Measurements from ENCODE around the gene FBXO36.
"Not testable (repeated sequence)": the region's sequence is repeated elsewhere in the genome, so short reads cannot be mapped to it uniquely, and the experiment has no call there.

FBXO36 gene

GRCh38 chr2:229914171-229914570 is 8.1 kb upstream of the FBXO36 start:
- FAIRE-seq: no peak

GRCh38 chr2:229917793-229918192 is 4.5 kb upstream of the FBXO36 start:
- FAIRE-seq: no peak

- FAIRE-seq: peak; percentile 51
These were observed 2.2 kb upstream of the FBXO36 start for GRCh38 chr2:229920011-229920641.

DNA sequence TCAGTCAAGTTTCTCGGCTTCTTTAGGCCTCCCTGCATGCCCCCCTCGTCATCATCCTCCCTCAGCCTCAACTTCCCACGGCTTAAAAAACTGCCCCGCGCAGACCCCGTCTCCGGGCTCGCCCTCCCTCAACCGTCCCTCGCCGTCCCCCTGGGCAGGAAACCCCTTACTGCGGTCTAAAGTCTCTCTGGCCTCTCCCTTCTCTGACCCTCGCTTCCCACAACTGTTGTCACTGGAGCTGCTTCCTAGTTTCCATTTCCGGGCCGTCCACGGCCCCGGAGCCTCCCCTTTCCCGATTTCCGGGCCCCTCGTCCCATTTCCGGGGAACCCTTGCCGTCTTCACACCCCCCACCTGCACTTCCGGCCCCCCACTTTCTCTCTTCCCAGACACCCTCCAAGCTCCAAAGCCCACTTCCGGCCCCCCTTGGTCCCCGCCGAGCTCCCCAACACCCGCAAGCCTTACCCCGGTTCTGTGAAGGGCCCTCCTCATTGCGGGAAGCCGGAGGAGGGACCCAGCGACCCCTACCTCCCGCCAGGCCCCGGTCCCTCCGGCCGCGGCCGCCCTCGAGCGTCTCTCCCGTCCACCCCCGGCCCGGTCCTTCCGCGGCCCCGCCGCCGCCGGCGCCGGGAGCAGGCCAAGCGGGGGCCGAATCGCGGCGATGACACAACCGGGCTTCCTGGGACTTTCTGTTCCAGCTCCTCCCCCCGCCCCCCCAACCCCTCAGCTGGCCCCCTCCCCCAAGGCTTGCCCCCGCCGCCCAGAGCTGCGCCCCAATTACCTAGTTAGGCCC is 1.0 kb upstream of the FBXO36 start:
- FAIRE-seq: no peak

DNA sequence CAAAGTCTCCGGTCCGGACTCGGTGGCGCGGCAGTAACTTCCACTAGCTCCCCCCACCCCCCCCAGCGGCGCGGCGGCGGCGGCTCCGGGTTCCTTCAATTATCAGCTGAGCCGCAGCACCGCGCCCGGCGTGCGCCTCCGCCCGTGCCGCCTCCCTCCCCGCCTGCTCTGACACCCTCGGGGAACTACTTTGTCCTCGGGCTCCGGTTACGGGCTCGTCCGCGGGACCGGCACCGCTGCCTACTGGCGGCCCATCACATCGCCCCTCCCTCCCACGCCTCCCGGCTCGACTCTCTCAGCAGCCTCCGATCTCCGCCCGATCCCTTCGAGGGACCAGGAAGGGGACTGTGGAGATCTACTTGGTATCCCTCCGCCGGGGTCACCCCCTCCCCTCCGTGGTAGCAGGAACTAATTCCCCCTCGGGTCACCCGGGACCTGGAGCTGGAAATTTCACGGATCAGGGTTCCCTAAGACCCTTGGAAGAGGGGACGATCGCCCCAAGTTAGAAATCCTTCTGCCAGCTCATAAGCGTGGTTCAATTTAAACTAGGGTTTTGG is 333 bp upstream of the FBXO36 start, which contains the start of gene TRIP12:
TRIP12 (minus strand) TSS at position 118 of the 557 bp plus-strand sequence. CDS start 41,930 bp downstream, outside the sequence.
- FAIRE-seq: peak; percentile 73

GRCh38 chr2:229924541-229924940 is 2.2 kb downstream of the FBXO36 start:
- not testable (repeated sequence) for FAIRE-seq

DNA sequence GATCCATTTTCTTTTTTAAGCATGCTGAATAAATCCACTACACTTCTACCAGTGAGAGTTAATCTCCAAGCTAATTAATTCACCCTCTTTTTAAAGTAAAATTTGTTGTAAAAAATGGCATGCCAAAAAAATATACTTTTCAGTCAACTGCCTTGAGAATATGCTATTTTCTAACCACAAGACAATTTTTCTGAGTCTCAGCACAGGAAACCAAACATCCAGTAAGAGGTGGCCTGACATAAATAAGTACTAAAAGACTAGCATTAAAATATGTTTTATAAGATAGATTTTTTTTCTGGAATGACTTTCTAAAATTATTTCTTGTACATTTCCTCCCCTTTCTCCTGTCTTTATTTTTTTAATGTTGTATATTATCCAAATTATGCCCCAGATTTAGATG is 2.9 kb downstream of the FBXO36 start:
- FAIRE-seq: no peak

- FAIRE-seq: no peak
These were observed 5.6 kb downstream of the FBXO36 start for GRCh38 chr2:229927817-229928321.

DNA sequence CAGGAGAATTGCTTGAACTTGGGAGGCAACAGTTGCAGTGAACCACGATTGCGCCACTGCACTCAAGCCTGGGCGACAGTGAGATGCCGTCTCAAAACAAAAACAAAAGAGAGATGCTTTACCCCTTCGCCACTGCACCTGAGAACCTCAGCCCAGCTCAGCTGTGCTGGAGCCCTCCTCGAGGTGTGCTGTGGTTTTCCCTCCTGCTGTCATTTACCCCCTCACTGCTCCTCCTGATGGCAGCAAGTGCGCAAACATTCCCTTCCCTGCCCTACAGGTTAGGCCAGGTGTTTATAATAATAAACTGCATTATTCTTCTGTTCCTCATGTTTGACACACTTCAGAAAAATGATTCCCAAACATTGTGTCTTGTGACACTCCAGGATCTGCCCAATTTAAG is 8.4 kb downstream of the FBXO36 start:
- no peak for FAIRE-seq

DNA sequence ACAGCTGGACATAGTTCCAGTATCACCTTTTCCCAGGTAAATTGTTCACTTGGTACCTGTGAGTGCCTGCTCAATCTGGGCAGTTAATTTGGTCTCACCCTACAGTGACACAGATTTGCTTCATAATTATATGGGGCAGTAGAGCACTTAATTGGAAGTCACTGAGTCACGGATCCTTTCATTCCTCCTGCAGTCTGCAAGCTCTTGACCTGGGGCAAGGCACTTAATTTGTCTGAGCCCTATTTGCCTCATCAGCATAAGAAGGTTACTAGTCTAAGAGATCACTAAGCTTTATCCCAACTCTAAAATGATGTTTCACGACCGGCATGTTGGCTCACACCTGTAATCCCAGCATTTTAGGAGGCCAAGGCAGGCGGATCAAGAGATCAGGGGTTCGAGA is 8.9 kb downstream of the FBXO36 start:
- FAIRE-seq: no peak

GRCh38 chr2:229937537-229937936 is 15.2 kb downstream of the FBXO36 start:
- FAIRE-seq: no peak

DNA sequence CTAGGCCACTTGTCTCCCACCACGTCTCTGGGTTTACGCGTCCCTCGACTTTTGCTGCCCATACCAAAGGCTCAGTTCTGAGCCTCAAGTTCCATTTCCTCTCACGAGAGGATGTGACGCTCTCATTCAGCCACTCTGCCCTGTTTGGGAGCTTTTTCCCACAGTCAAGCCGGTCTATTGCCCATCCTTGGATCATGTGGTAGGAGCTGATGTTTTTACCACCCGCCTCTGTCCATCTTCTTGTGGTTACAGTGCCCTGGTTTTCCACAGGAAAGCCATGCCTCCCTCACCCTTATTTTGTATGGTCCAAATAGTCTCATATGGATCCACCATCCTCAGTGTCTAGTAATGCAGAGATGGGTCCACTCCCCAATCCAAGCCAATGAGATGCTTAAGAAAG is 20.4 kb downstream of the FBXO36 start:
- no peak for FAIRE-seq

DNA sequence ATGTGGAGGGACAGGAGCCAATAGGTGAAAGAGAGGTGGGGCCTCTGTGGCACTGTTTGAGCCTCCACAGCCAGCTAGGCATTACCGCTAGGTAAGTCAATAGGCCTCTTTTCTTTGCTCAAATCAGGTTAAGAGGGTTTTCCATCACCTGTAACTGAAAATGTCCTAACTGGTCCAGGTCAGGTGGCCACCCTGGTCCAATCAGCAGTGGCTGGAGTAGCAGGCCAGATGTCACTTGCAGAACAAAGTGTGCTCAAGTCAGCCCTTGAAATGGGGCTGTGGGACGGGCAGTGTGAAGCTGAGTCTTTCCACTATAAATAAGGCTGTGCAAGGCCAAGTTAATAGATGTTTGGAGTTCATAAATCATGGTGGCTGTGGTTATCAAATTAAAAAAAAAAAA is 20.9 kb downstream of the FBXO36 start:
- no peak for FAIRE-seq

DNA sequence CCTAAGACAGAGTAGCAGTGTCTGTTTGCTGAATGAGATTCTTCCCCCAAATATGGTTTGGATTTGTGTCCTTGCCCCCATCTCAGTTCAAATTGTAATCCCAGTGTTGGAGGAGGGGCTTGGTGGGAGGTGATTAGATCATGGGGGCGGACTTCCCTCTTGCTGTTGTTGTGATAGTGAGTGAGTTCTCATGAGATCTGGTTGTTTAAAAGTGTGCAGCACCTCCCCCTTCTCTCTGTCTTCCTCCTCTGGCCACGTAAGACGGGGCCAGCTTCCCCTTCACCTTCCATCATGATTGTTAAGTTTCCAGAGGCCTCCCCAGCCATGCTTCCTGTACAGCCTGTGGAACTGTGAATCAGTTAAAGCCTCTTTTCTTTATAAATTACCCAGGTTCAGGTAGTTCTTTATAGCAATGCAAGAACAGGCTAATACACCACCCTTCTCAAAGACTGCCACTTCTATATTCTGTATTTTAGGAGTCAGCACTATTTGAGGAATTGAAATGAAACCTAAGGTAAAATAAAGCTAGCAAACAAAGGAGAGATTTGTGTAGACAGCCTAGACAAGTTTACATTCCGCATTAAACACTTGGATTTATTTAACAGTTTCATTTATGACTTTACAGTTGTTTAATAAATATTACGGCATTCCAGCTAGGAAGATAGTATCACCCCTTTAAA is 21.6 kb downstream of the FBXO36 start:
- FAIRE-seq: no peak

DNA sequence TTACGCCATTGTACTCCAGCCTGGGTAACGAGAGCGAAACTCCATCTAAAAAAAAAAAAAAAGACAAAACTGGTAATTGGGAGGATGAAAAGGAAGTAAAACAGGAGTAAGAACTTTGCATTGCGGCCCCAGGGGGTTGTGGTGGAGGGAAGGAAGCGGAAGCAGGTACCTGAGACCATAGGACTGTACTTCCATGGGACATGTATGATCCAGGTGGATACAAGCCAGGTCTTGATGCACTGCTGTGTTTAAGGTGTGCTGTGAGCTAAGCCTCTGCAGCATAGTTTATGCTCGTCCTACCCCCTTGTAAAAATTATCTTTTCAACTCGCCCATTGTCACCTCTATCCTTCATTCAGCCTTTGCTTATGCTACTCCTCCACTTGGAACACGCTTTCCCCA is 23.7 kb downstream of the FBXO36 start:
- no peak for FAIRE-seq

DNA sequence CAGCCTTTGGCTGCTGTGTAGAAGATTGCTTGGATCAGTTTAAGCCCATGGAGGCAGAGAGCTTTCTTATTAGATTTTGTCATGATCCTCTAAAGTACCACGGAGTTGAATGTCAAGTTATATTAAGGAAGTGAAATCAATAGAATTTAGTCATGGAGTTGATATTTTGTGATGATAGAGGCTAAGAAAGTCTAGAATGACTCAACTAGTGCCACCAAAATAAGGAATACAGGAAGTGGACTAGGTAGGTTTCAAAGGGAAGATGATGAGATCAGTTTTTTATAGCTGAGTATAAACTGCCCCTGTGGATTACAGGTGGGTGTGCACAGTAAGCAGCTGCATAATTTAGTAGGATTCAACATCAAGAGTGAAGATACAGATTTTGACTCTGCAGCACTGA is 25.2 kb downstream of the FBXO36 start:
- FAIRE-seq: no peak

- FAIRE-seq: no peak
These were observed 30.0 kb downstream of the FBXO36 start for GRCh38 chr2:229952256-229952835.

- no peak for FAIRE-seq
These were observed 33.4 kb downstream of the FBXO36 start for GRCh38 chr2:229955663-229956062.

DNA sequence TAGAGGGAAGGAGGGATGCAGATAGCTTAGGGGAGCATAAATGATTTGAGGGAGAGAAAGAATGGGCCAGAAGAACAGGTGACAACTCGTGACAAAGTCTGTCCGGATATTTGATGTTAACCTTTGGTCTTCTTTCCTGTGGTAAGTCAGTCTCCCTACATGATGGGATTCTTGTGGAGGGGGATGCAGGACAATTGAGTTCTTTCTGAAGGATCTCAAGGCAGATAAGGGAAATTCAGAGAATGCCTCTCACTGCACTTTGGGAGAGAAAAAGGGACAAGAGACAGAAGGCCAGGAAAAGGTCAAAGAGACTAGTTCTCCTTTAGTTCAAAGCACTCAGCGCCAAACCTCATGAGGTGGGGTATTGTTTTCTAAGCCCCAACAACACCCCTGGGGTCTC is 34.2 kb downstream of the FBXO36 start:
- FAIRE-seq: no peak

DNA sequence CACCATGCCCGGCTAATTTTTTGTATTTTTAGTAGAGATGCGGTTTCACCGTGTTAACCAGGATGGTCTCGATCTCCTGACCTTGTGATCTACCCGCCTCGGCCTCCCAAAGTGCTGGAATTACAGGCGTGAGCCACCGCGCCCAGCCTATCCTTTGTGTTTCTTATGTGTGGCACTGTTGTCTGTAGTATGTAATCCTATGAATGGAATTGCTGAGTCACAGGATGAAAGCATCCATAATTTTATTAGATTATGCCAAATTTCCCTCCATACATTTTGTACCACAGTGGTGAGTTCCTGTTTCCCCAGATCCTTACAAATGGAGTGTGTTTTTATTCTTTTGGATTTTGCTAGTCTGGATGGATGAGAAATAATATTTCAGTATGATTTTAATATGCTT is 41.3 kb downstream of the FBXO36 start:
- not testable (repeated sequence) for FAIRE-seq

DNA sequence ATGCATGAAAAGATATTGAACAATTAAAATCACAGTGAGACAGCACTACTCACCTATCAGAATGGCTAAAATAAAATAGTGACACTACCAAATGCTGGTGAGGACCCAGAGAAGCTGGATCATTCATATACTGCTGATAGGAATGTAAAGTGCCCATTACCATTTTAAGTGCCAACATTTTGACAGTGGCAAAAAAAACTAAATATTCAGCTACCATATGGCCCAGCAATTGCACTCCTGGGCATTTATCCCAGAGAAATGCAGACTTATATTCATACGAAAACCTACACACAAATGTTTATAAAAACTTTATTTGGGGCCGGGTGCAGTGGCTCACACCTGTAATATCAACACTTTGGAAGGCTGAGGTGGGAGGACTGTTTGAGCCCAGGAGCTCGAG is 47.6 kb downstream of the FBXO36 start:
- FAIRE-seq: no peak

GRCh38 chr2:229970406-229970805 is 48.1 kb downstream of the FBXO36 start:
- no peak for FAIRE-seq

DNA sequence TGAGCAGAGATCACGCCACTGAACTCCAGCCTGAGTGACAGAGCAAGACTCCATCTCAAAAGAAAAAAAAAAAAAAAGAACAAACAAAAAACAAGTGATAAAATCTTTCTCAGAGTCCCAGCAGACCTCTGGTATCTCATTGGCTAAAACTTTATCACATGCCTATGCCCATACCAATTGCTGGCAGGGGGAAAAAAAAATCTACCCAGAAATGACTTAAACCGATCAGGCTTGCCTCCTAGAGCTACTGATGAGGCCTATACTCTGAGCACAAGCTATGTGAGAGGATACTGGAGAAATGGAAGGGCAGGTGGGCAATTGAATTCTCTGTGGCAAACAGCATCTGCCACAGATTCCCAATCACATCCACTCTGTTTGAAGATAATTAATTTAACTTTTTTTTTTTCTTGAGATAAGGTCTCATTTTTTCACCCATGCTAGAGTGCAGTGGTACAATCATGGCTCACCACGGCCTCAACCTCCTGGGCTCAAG is 49.0 kb downstream of the FBXO36 start:
- no peak for FAIRE-seq

Measured in islet of Langerhans (tissue), 1 donor.